HG03432 (cell line): ENCODE results near the gene NSD1.
"Not testable (repeated sequence)": the region's sequence is repeated elsewhere in the genome, so short reads cannot be mapped to it uniquely, and the experiment has no call there.

Source experiments
- ATAC-seq: cut with Tn5 transposase; IDR thresholded peaks from one replicate; pipeline ENCODE4 v1.9.1; 2021; ENCODE audit warnings: mild to moderate bottlenecking, moderate library complexity; ENCODE audit not compliant: unreplicated experiment

NSD1 gene

DNA sequence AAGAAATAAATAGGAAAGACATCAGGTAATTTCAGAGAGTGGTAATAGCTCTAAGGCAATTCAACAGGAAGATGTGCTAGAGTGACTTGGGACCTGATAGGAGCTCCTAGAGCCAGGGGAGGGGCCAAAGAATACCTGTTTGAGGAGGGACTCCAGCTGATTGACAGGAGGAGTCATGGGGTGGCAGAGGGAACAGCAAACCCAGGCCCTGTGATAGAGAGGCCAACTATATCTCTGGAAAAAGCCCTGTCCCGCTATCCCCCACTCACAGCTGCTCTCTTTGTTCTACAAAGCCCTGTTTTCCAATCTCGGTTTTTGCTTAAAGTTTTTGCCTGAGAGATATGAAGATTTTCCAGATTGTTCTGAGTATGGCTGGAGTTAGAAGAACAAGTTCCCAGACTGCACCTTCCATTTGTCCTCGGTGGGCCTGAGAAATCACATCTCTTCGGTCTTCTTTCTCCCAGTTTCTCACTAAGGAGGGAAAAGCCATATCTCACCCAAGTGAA, 9.0 kb upstream of the NSD1 start:
- no peak for ATAC-seq

DNA sequence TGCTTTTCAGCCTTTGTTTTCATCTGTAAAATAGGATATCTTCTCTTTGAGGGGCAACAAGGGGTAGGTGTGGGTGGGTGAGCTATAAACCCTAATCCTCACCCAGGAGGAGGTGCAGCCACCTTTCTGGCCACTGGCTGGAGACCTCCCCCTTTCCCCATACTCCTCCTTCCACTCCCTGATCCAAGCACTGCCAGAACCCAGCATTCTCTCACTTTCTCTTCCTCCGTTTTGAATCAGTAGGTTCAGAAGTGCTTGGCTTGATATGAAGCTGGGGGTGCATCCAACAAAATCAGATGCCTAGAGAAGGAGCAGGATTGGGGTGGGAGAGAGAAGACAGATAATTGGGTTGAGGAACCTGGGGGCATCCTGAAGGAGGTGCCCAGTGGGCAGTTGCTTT, 6.8 kb upstream of the NSD1 start:
- ATAC-seq: no peak

DNA sequence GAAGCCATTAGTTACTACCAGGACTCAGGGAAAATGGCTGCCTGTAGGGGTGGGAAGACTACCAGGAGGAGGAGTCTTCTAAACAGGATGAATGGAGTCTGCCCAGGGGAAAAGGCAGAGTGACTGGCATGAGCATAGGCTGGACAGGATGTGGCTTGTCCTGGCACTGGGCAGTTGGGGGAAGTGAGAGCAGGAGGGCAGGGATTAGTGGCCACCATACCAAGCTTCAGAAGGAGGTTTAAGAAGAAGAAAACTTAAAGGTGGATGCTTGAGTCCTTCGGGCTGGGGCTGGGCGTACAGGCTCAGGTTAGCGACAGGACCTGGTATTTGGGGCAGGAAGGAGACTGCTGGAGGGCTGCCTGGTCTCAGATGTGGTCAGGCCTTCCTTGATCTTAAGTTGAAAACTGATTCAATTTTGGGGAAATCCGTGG, 5.0 kb upstream of the NSD1 start:
- no peak for ATAC-seq

DNA sequence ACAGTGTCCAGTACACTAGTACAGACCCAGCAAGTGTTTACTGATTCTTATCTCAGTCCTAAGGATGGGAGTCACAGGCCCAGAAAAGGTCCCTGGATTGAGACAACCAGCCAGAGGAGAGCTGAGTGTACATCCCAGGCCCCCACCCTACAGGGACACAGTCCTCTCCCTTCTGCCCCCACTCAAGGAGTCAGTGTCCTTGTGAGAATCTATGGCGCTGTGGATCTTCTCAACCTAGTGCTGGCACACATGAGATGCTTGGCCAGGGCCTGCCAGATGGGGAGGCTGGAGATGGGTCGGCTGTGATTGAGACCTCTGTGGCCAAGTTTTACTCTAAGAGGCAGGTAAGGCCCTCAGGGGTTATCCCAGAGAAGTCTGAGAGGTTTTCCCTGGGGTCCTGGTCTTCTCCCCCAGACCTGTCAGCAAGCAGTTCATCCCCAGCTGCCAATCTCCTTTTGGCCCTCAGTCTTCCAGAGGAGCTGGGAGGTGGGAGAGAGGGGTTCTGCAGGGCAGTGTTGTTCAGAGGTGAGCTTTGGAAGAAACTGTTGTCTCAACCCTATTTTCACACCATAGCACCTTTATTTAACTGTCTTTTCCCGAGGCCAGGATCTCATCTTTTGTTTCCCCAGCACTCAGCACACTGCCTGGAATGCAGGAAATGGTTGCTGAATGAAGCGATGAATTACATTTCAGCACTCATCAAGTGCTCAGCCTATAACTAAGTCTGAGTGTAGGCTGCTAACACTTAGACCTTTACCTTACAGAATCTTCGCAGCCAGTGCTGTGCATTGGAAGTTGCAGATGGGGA, 3.2 kb upstream of the NSD1 start:
- no peak for ATAC-seq

DNA sequence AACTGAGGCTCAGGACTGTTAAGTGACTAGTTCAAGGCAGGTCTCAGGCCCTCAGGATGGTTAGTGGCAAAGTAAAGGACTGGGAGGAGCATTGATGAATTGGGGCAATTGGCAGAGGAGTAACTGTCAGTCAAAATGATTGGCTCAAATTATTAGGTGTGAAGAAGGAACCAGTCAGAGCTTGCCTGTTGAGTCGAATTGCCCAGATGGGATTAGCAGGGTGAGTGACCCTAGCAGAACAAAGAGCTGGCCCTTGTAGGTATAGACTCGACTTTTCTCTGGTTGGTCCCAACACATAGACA, 2.6 kb upstream of the NSD1 start:
- no peak for ATAC-seq

DNA sequence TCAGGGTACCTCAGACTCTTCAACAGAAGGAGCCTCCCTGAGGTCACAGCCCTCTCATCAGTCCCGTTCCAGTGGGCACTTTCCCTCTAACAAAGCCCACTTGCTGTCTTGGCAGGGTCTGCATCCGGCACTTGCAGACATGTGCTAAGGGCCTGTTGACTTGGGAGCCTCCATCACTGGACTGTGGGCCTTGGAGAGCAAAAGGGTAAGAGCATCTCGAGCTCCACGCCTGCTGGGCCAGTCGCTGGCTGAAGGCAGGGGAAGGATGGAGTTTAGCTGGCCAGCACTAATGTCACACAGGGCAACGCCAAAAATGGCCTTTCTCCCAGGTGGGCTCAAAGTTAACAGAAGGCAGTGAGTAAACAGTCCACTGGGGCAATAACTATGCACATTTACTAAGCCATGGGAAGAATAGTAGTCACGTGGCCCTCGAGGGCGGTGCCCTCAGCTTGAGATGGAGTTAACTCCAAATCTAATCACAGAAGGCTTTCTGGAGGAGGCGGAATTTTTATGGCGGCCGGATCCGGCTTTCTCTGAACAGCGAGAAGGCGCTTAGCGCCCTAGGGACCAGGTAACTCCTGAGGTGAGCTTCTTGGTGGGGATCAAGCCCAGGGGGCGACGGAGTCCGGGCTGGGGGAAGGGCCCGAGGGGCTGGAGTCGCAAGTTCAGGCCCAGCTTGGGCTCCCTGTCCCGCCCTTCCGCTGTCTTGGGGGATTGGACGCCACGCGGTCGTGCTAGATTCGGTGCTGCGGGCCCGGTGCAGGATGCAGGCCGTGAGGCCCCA, 2.0 kb upstream of the NSD1 start:
- ATAC-seq: no peak

DNA sequence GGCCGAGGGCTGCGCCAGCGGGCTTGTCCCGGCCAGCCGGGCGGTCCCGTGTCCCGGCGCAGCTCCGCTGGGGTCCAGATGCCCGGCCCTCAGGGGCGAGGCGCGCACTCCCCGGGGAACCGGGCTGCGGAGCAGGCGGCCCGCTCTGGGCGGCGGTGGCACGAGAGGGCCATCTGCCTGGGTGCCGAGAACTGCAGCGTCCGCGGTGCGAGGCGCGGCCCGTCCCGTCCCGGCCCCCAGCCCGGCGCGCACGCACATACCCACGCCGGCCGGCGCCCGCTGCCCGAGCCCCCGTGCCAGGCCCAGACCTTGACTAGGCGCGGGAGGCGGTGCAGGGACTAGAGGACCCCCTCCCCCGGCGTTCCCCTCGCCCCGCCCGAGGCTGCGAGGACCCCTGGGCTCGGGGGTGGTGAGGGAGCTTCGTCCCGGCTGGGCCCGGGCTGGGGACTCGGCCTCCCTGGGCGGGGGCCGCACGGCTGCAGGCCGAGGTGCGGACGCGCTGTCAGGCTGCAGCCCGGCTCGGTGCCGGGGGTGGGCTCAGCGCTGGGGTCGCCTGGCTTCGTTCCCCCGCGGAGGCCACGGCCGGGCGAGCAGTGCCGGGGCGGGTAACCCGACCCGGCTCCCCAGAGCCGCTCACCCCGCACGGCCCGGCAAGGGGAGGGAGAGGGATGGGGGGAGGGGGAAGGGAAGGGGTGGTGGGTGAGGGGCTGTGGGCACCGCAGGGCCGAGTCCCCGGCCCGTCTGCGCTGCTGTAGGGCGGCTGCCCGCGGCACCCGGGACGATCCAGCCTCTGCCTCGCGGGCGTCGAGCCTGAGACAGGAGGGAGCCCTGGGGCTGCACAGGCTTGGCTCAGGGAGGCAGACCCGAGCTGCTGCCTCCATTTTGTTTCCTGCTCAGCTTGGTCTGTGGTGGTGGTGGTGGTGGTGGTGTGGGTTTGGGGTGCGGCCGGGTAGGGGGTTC, 1.2 kb upstream of the NSD1 start:
- ATAC-seq: peak; percentile 10

DNA sequence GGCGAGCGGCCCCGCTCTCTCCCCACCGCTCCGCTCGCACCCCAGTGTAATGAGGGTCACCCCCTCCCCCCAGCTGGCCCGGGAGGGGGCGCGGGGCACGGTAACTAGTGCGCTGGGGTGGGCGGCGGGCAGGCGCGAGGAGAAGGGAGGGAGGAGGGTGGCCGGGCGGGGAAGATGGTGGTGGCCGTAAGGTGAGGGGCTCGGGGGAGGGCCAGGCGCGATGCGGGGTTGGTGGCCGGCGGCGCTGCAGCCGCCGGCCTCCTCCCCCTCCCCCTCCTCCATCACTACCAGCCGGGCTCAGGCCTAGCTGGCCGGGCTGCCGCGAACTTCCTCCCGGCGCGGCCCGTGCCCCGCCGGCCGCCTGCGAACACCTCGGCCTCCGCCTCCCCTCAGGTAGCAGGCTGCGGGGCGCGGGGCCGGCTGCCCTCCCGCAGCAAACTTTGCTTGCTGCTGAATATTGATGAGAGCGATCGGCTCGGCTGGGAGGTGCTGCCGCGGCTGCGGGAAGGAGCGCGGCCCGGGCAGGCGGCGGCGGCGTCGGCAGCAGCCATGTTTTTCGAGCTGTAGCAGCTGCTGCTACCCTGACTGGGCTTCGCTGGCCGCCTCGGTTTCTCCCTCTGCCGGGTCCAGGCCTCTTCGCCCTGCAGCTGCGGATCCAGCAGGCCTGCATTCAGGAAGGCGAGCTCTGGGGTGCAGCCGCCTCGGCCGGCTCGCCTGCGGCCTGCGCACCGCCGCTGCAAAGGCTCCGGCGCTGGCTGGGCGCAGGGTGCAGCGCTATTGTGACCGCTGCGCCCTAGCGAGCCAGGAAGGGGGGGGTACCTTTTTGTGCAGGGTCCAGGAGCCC, 502 bp downstream of the NSD1 start:
- peak; percentile 37 for ATAC-seq

DNA sequence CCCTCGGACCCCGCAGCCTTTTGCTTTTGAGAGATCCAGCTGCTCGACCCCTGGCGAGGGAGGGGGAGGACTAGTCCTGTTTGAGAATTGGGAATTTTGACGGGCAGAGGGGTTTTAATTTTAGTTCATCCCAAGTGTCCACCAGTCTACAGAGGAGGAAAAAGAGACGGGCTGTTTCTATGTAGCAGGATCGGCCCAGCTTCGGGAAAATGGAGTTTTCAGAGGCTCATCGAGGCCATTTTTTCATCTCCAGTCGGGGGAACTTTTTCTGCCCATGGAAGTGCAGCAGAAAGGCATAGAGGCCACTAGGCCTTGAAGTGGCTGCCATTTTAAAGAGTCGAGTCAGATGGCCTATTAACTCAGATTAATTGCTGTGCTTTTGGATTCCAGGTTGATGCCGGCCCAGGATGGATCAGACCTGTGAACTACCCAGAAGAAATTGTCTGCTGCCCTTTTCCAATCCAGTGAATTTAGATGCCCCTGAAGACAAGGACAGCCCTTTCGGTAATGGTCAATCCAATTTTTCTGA, 1.2 kb downstream of the NSD1 start:
- ATAC-seq: no peak

DNA sequence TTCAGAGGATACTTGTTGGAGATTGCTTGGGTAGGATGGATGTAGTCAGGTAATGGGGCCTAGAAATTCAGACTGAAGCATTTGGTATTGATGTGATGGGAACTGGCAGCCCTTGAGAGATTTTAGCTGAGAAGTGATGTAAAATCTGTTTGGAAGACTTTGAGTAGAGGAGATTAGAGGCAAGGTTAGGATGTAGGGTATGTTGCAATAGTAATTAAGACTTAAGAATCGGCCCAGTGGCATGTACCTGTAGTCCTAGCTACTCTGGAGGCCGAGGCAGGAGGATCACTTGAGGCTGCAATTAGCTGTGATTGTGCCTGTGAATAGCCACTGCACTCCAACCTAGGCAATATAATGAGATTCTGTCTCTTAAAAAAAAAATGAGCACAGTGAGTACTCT, 6.7 kb downstream of the NSD1 start:
- ATAC-seq: no peak

DNA sequence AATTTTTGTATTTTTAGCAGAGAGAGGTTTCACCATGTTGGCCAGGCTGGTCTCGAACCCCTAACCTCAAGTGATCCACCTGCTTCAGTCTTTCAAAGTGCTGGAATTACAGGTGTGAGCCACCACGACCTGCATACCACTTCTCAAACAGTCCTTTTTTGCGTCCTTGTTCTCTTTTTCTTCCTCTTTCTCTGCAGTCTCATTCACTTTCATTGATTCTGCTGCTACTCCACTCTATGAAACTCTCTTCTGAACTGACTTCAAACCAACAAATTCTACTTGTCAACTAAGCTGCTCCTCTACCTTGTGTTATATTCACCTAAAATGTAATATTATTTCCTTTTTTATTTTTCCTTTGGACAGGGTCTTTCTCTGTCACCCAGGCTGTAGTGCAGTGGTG, 7.9 kb downstream of the NSD1 start:
- no peak for ATAC-seq

DNA sequence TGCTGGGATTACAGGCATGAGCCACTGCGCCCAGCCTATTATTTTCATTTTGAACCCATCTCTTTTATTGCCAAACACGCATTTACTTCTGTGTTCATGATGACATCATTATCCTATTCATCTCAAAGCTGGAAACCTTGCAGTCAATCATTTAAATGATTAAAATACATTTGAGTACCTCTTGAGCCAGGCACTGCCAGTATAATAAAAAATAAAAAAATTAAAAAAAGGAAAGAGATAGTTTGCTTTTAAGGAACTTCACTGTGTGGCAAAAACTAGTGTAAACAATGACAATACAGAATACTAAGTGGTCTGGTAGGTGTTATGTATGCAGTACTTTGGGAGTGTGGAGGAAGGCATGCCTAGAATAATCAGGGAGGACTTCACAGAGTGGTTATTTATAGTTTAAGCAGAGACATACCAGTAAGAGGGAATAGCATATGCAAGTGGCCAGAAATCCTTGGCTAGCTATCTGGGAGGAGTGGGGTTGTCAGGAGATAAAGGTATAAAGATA, 8.6 kb downstream of the NSD1 start:
- no peak for ATAC-seq

DNA sequence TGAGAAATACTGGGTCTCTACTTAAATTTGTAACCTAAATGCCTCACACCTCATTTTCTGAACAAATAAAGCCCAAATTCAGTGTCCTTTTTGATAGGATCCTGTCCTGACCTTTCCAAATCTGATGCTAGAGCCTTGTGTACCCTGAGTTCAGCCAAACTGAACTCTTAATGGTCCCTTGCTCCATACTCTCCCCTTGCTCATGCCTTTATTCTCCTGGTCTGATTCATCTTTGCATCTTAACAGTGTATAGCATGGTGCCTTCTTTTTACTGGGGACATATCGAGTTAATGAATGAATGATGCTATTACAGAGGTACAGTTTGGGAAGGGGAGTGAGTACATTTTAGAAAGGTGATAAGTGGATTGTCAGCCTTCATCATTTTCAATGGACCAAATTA, 9.2 kb downstream of the NSD1 start:
- ATAC-seq: no peak

DNA sequence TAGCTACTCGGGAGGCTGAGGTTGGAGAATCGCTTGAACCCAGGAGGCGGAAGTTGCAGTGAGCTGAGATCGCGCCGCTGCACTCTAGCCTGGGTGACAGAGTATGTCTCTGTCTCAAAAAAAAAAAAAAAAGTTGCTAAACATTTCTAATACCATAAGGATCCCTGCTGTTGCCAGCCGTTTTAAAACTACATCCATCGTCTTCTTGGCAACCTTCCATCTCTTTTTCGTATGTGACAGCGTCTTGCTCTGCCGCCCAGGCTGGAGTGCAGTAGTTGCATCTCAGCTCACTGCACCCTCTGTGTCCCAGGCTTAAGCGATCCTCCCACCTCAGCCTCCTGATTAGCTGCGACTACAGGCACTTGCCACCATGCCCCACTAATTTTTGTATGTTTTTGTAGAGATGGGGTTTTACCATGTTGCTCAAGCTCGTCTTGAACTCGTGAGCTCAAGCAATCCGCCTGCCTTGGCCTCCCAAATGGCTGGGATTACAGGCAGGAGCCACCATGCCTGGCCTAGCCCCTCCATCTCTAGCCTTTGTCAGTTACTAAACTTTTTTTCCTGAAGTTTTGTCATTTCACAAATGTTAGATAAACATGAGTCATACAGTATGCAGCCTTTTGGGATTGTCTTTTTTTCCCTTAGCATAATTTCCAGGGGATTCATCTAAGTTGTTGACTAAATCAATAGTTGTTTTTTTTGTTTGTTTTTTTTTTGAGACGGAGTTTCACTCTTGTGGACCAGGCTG, 13.5 kb downstream of the NSD1 start:
- ATAC-seq: no peak

DNA sequence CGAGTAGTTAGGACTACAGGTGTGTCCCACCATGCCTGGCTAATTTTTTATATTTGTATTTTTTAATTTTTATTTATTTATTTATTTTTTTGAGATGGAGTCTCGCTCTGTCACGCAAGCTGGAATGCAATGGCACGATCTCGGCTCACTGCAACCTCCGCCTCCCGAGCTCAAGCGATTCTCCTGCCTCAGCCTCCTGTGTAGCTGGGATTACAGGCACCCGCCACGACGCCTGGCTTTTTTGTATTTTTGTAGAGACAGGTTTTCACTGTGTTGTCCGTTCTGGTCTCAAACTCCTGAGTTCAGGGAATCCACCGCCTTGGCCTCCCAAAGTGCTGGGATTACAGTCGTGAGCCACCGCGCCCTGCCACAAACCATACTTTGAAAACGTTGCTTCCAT, 16.5 kb downstream of the NSD1 start:
- not testable (repeated sequence) for ATAC-seq

DNA sequence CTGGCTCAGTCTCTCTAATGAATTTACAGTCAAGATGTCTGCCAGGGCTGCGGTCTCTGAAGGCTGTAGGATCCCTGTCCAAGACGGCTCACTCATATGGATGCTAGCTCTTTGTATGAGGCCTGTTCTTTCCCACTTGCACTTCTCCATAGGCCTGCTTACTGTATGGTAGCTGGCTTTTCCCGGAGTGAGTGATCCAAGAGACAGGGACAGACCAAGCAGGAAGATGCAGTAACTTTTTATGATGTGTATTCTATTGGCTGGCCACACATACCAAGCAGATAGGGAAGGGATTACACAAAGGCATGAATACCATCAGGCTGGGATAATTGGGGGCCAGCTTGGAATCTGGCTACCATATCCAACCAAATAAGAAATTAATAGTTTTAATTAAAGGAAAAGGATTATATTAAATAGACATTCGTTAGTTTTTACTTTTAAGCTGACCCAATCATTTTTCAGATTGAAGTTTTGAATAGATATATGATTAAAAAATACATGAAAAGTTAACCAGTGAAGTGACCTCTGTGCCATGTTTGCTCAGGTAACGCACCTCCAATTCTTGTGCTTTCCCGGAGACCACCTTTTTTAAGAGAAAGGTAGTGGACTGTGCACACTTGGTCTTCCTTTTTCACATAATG, 20.6 kb downstream of the NSD1 start:
- ATAC-seq: no peak

DNA sequence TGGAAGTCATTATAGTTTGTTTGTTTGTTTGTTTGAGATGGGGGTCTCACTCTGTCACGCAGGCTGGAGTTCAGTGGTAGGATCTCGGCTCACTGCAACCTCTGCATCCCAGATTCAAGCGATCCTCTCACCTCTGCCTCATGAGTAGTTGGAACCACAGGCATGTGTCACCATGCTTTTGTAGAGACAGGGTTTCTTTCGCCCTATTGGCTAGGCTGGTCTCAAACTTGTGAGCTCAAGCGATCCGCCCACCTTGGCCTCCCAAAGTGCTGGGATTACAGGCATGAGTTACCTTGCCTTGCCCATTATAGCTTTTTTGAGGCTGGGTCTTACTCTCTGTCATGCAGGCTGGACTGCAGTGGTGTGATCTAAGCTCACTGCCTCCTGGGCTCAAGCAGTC, 28.8 kb downstream of the NSD1 start:
- ATAC-seq: no peak

DNA sequence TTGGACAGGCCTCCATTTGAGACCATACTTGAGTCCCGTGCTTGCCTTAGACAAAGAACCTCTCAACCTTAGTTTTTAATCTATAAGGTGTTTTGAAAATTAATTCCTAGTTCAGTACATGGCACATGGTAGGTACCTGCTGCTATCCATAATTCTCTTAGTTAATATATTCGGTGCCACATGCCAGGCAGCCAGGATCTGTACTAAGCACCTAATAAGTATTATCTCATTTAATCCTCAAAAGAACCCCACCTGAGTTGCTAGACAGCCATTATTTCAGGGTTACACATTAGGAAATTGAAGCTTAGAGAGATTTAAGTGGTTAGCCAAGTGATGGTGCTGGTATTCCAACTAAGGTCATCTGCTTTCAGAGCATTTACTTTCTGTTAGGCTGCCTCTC, 29.9 kb downstream of the NSD1 start:
- no peak for ATAC-seq

DNA sequence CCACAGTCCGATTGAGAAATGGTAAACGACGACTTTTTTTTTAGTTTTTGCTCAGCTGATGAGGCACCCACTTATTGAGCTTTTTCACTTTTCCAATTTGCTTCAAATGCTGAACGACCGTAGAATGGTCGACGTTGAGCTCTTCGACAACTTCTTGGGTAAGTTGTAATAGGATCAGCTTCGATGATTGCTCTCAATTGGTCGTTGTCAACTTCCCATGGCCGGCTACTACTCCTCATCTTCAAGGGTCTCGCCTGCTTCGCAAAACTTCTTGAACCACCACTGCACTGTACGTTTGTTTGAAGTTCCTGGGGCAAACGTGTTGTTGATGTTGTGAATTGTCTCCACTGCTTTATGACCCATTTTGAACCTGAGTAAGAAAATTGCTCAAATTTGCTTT, 35.7 kb downstream of the NSD1 start:
- no peak for ATAC-seq
